Left lung (tissue), 10 donors: Measurements from ENCODE around the gene CNIH4. TPM values are rescaled to one million over a fixed set of nuclear protein-coding genes. Genes with fewer than 3 reads are reported as not detected.

ENCODE experiments used
- ATAC-seq: fragments of 200-7000 bp; cut with Tn5 transposase; one replicate; pipeline ENCODE4 v1.9.1; 2020; ENCODE audit warnings: moderate library complexity
- DNase-seq, 4 donors: peaks; one replicate each; pipeline ENCODE4 v3.0.0-alpha.2; 2013 to 2020
- H3K27ac ChIP-seq, 2 donors: fragments of 200-600 bp; sonication (generic) in 1 of 2; one replicate each; pipeline versions ENCODE4 v1.5.0 to v1.8.0; 2020 to 2021
- H3K27me3 ChIP-seq, 2 donors: fragments of 200-600 bp; sonication (generic) in 1 of 2; one replicate each; pipeline versions ENCODE4 v1.5.0 to v1.8.0; 2020 to 2021
- H3K36me3 ChIP-seq, 2 donors: fragments of 200-600 bp; sonication (generic) in 1 of 2; one replicate each; pipeline versions ENCODE4 v1.5.0 to v1.8.0; 2020 to 2021
- H3K4me1 ChIP-seq, 2 donors: fragments of 200-600 bp; one replicate each; pipeline ENCODE4 v1.8.0; 2021
- H3K4me3 ChIP-seq, 2 donors: fragments of 200-600 bp; sonication (generic) in 1 of 2; one replicate each; pipeline versions ENCODE4 v1.5.0 to v1.8.0; 2020 to 2021; ENCODE audit warnings: mild to moderate bottlenecking in 1 of 2
- H3K9me3 ChIP-seq, 2 donors: fragments of 200-600 bp; sonication (generic) in 1 of 2; one replicate each; pipeline versions ENCODE4 v1.5.0 to v1.8.0; 2020 to 2021
- intact Hi-C, 2 donors: fragments of 100-400 bp; cut with DNase I; formaldehyde crosslinking; loops; one replicate each; pipeline versions ENCODE4 v1.11.2 to v1.14.2; 2022
- polyA plus RNA-seq, 6 donors: library from polyadenylated mRNA; unstranded; fragments of 120-200 nt; gene quantifications; one replicate each; pipeline ENCODE4 v1.2.1, GENCODE V29; 2013; ENCODE audit not compliant: insufficient read length in 6 of 6
- total RNA-seq, 2 donors: library from RNA; stranded (reverse); fragmentation: NEBNext Ultra II Directional; extraction: Animal tissue kit (Norgen Biotek cat#: 25700); gene quantifications; one replicate each; pipeline ENCODE4 v1.2.1, GENCODE V29; 2021
- TF ChIP-seq, protein P1 (sequence below), 2 donors: fragments of 200-600 bp; sonication (generic) in 1 of 2; IDR thresholded peaks; one replicate each; pipeline versions ENCODE4 v1.5.0 to v1.8.0; 2021; ENCODE audit warnings: antibody characterized with exemption in 2 of 2
- donor health status: DM: no; HTN: yes; CAD: no.
- donor health status: DM: no; HTN: no; CAD: no.

The CNIH4 gene
- total and polyA plus RNA-seq, 8 donors: 34.3 to 87.4 (median 39.5) TPM

DNA sequence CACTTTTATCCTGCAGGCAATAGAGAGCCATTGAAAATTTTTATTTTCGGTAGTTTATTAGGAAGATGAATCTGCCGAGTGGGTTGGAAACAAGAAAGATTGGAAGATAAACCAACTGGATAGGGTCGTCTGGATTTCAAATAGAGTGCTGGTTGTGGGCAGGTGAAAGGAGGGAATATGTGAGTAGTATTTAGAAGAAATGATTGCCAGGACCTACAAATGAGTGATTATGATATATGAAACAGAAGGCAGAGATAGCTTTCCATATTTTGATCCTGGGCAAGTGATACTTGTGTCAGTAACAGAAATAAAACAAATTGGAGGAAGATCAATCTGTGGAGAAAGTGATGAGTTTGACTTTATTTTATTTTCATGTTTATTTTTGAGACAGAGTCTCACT is 2.5 kb downstream of the CNIH4 start:
- peaks cover under 1 to 50% of the 10 kb centered on the region in 2 donors for H3K4me1 ChIP-seq
- H3K27ac ChIP-seq: peak overlapping the region in 1 of 2 donors; percentile 95
- H3K27me3 ChIP-seq: no peaks in the 10 kb centered on the region
- intact Hi-C loops: no loop called here
- peaks cover 0 to 14% of the 10 kb centered on the region in 2 donors for H3K36me3 ChIP-seq
- no peak for ATAC-seq
- TF ChIP-seq, protein P1, sequence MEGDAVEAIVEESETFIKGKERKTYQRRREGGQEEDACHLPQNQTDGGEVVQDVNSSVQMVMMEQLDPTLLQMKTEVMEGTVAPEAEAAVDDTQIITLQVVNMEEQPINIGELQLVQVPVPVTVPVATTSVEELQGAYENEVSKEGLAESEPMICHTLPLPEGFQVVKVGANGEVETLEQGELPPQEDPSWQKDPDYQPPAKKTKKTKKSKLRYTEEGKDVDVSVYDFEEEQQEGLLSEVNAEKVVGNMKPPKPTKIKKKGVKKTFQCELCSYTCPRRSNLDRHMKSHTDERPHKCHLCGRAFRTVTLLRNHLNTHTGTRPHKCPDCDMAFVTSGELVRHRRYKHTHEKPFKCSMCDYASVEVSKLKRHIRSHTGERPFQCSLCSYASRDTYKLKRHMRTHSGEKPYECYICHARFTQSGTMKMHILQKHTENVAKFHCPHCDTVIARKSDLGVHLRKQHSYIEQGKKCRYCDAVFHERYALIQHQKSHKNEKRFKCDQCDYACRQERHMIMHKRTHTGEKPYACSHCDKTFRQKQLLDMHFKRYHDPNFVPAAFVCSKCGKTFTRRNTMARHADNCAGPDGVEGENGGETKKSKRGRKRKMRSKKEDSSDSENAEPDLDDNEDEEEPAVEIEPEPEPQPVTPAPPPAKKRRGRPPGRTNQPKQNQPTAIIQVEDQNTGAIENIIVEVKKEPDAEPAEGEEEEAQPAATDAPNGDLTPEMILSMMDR (IDR thresholded peaks at IDR 0.05): no peak
- DNase-seq: no peak
- no peaks in the 10 kb centered on the region for H3K9me3 ChIP-seq
- no peak overlapping the region for H3K4me3 ChIP-seq

DNA sequence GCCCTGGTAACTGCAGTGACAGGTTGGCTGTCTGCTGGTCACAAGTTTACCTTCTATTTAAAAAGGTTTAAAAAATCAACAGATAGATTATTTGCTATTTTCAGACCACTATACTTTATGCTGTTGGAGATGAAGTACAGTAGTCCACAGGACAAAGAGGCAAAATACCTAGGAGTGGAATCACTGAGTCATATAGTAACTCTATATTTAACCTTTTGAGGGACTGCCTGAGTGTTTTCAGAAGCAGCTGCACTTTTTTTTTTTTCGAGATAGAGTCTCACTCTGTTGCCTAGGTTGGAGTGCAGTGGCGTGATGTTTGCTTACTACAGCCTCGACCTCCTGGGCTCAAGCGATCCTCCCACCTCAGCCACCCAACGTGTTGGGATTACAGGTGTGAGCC is 11.7 kb downstream of the CNIH4 start:
- Histone ChIP-seq H3K27ac (no peak overlapping the region), H3K4me3 (no peak overlapping the region), H3K4me1 (peaks cover 7 to 14% of the 10 kb centered on the region in 2 donors), H3K36me3 (peaks cover 0 to 87% of the 10 kb centered on the region in 2 donors), H3K9me3 (no peaks in the 10 kb centered on the region), H3K27me3 (no peaks in the 10 kb centered on the region)
- intact Hi-C loops: no loop called here
- no peak for DNase-seq
- TF ChIP-seq, protein P1 (IDR thresholded peaks at IDR 0.05): no peak
- ATAC-seq: no peak

- TF ChIP-seq, protein P1 (IDR thresholded peaks at IDR 0.05): no peak
- no peak for ATAC-seq
- intact Hi-C loops: no loop called here
- Histone ChIP-seq H3K27me3 (no peaks in the 10 kb centered on the region), H3K27ac (no peak overlapping the region), H3K9me3 (no peaks in the 10 kb centered on the region), H3K4me1 (peaks cover 0 to 16% of the 10 kb centered on the region in 2 donors), H3K36me3 (peaks cover 0 to 100% of the 10 kb centered on the region in 2 donors), H3K4me3 (no peak overlapping the region)
- no peak for DNase-seq
Observed at GRCh38 chr1:224373008-224373590, 16.4 kb downstream of the CNIH4 start.

GRCh38 chr1:224375059-224375458 is 18.4 kb downstream of the CNIH4 start:
- Histone ChIP-seq H3K27ac (no peak overlapping the region), H3K9me3 (no peaks in the 10 kb centered on the region), H3K36me3 (peaks cover 0 to 94% of the 10 kb centered on the region in 2 donors), H3K4me3 (no peak overlapping the region), H3K27me3 (no peaks in the 10 kb centered on the region), H3K4me1 (peaks cover 0 to 32% of the 10 kb centered on the region in 2 donors)
- intact Hi-C loops: no loop called here
- ATAC-seq: no peak
- TF ChIP-seq, protein P1 (IDR thresholded peaks at IDR 0.05): no peak
- no peak for DNase-seq

DNA sequence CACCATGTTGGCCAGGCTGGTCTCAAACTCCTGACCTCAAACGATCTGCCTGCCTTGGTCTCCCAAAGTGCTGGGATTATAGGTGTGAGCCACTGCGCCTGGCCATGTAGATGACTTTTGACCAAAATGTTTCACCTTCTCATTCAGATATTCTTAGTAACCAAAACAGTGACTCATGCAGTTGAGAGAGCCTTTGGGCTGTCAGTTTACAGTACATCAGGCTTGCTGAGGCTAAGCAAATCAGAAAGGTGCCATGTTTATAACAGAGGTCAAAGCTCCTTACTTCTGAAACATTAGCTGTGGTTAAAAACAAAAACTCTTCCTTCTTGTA is 21.0 kb downstream of the CNIH4 start:
- intact Hi-C loops: no loop called here
- H3K27ac ChIP-seq: peak overlapping the region in 1 of 2 donors; percentile 61
- H3K27me3 ChIP-seq: no peaks in the 10 kb centered on the region
- peaks cover 0 to 57% of the 10 kb centered on the region in 2 donors for H3K4me1 ChIP-seq
- TF ChIP-seq, protein P1 (IDR thresholded peaks at IDR 0.05): no peak
- DNase-seq: no peak
- no peaks in the 10 kb centered on the region for H3K9me3 ChIP-seq
- H3K36me3 ChIP-seq: peaks cover 0 to 76% of the 10 kb centered on the region in 2 donors
- peak; percentile 71 for ATAC-seq
- no peak overlapping the region for H3K4me3 ChIP-seq
